SIG-M5 treated with dmso at 0.1 percent for 504 hours (cell line): ENCODE results near the gene SLX9.
A peak's percentile ranks its signal among the peaks of the same experiment; 100 is the strongest.

ENCODE experiments used
- DNase-seq: peaks from one replicate; lab custom pipeline; 2025; ENCODE audit not compliant: unreplicated experiment; lab: John Stamatoyannopoulos, UW

Gene SLX9

GRCh38 chr21:44939532-44940115 is at the start of gene SLX9:
SLX9 (plus strand) TSS chr21:44940029; CDS start chr21:44940058, 29 bp downstream.
- DNase-seq = peak; percentile 86

- DNase-seq = no peak
Observed at GRCh38 chr21:44890338-44890931, 49.4 kb upstream of the SLX9 start.

GRCh38 chr21:44890961-44891541 is 48.8 kb upstream of the SLX9 start:
- no peak for DNase-seq

- DNase-seq = no peak
Observed at GRCh38 chr21:44891631-44892031, 48.2 kb upstream of the SLX9 start.

GRCh38 chr21:44892095-44892494 is 47.7 kb upstream of the SLX9 start:
- no peak for DNase-seq

- DNase-seq = peak; percentile 69
Observed at GRCh38 chr21:44892536-44893277, 47.1 kb upstream of the SLX9 start.

- DNase-seq = no peak
Observed at GRCh38 chr21:44893278-44893556, 46.6 kb upstream of the SLX9 start.

GRCh38 chr21:44893948-44894656 is 45.7 kb upstream of the SLX9 start:
- DNase-seq = no peak

GRCh38 chr21:44894687-44895302 is 45.0 kb upstream of the SLX9 start:
- no peak for DNase-seq

- DNase-seq = no peak
Observed at GRCh38 chr21:44895859-44896258, 44.0 kb upstream of the SLX9 start.

GRCh38 chr21:44896561-44897286 is 43.1 kb upstream of the SLX9 start:
- DNase-seq = no peak

- peak; percentile 51 for DNase-seq
Observed at GRCh38 chr21:44897326-44898010, 42.4 kb upstream of the SLX9 start.

- DNase-seq = no peak
Observed at GRCh38 chr21:44898011-44898488, 41.8 kb upstream of the SLX9 start.

- DNase-seq = no peak
Observed at GRCh38 chr21:44898851-44899767, 40.7 kb upstream of the SLX9 start.

- DNase-seq = no peak
Observed at GRCh38 chr21:44899768-44900558, 39.9 kb upstream of the SLX9 start.

- DNase-seq = no peak
Observed at GRCh38 chr21:44900559-44901251, 39.1 kb upstream of the SLX9 start.

GRCh38 chr21:44901391-44902074 is 38.3 kb upstream of the SLX9 start:
- DNase-seq = no peak
